HCT116 (cell line): ENCODE results near the gene OGG1. TPM values are rescaled to one million over a fixed set of nuclear protein-coding genes. Genes with fewer than 3 reads are reported as not detected.

ENCODE experiments used
- ATAC-seq: fragments of 200-7000 bp; cut with Tn5 transposase; 2 replicates; pipeline ENCODE4 v1.9.1; 2020; ENCODE audit warnings: mild to moderate bottlenecking, moderate library complexity
- BruUV-seq: library from RNA; stranded (reverse); fragments of 400-500 nt; replicated peaks from 2 replicates; lab custom pipeline; 2021; lab: Mats Ljungman, UMichigan
- CTCF ChIA-PET: fragments of 300-600 bp; sonication (Branson Sonifier 250); formaldehyde crosslinking; loops from one replicate; lab custom pipeline; 2021; ENCODE audit warnings: antibody characterized with exemption; lab: Charles Lee
- POLR2A ChIA-PET: fragments of 300-600, 350-600 bp; sonication (Branson Sonifier 250); formaldehyde crosslinking; loops from one replicate; lab custom pipeline; 2021; ENCODE audit warnings: antibody characterized with exemption; lab: Charles Lee
- RAD21 ChIA-PET, 2 experiments: fragments of 300-600 bp; sonication (Branson Sonifier 250); formaldehyde crosslinking; loops; one replicate each; lab custom pipeline; 2023; ENCODE audit warnings: low total read pairs in 2 of 2; ENCODE audit not compliant: uncharacterized antibody in 2 of 2, unreplicated experiment in 2 of 2, low non-redundant PET in 1 of 2; lab: Charles Lee
- DNase-seq: peaks from one replicate; pipeline ENCODE4 v3.0.0-alpha.2; 2010; ENCODE audit warnings: low read depth, low spot score
- H2AFZ ChIP-seq: fragments of 200-600 bp; shearing (Covaris generic), sonication (generic); 2 replicates; pipeline ENCODE4 v1.6.1; 2017; ENCODE audit warnings: low read depth, mixed run types, mixed read lengths, antibody characterized with exemption, low read length; ENCODE audit not compliant: poor library complexity, severe bottlenecking
- H3K27ac ChIP-seq: 2 replicates; pipeline ENCODE4 v1.5.1; 2012; ENCODE audit warnings: low read depth, low read length
- H3K27me3 ChIP-seq: fragments of 200-600 bp; sonication (generic); 2 replicates; pipeline ENCODE4 v1.6.1; 2016; ENCODE audit warnings: mixed run types, low read length, mixed read lengths; ENCODE audit not compliant: insufficient read depth
- H3K36me3 ChIP-seq, 2 experiments: fragments of 200-500 bp in 1 of 2; fragments of 200-600 bp in 1 of 2; sonication (Bioruptor generic) in 1 of 2; sonication (generic) in 1 of 2; 2 replicates each; pipeline versions ENCODE4 v1.5.1 to v1.6.1; 2014 to 2016; ENCODE audit warnings: low read length in 2 of 2, inconsistent platforms in 1 of 2, mixed read lengths in 1 of 2, mixed run types in 1 of 2; ENCODE audit not compliant: insufficient read depth in 2 of 2, control insufficient read depth in 1 of 2
- H3K4me1 ChIP-seq, 2 experiments: fragments of 200-600 bp in 1 of 2; sonication (generic) in 1 of 2; 2 replicates each; pipeline versions ENCODE4 v1.5.1 to v1.6.1; 2012 to 2017; ENCODE audit warnings: low read length in 2 of 2, inconsistent platforms in 1 of 2, mild to moderate bottlenecking in 1 of 2, mixed read lengths in 1 of 2, mixed run types in 1 of 2, moderate library complexity in 1 of 2; ENCODE audit not compliant: insufficient read depth in 2 of 2, control insufficient read depth in 1 of 2
- H3K4me2 ChIP-seq: fragments of 200-600 bp; sonication (generic); 2 replicates; pipeline ENCODE4 v1.6.1; 2017; ENCODE audit warnings: mixed run types, low read length, mixed read lengths
- H3K4me3 ChIP-seq, 2 experiments: fragments of 200-600 bp in 1 of 2; sonication (generic) in 1 of 2; replicated peaks in 1 of 2; 2 replicates each; pipeline ENCODE4 v1.5.1; 2011 to 2016; ENCODE audit warnings: low read length in 2 of 2, control low read depth in 1 of 2, low read depth in 1 of 2, mild to moderate bottlenecking in 1 of 2, mixed read lengths in 1 of 2, mixed run types in 1 of 2
- H3K79me2 ChIP-seq: fragments of 200-600 bp; sonication (generic); 2 replicates; pipeline ENCODE4 v1.6.1; 2017; ENCODE audit warnings: mild to moderate bottlenecking, mixed run types, low read length, moderate library complexity, mixed read lengths; ENCODE audit not compliant: insufficient read depth
- H3K9ac ChIP-seq: fragments of 200-600 bp; sonication (generic); 2 replicates; pipeline ENCODE4 v1.6.1; 2016; ENCODE audit warnings: low read length, mixed read lengths
- H3K9me2 ChIP-seq: fragments of 200-600 bp; sonication (generic), shearing (Covaris generic); 2 replicates; pipeline ENCODE4 v1.6.1; 2017; ENCODE audit warnings: mixed run types, mild to moderate bottlenecking, moderate library complexity; ENCODE audit not compliant: insufficient read depth
- H3K9me3 ChIP-seq, 2 experiments: fragments of 200-500 bp in 1 of 2; fragments of 200-600 bp in 1 of 2; sonication (Bioruptor generic) in 1 of 2; sonication (generic) in 1 of 2; 2 replicates each; pipeline ENCODE4 v1.6.1; 2014 to 2017; ENCODE audit warnings: low read length in 2 of 2, mixed read lengths in 2 of 2, inconsistent platforms in 1 of 2, low read depth in 1 of 2, mild to moderate bottlenecking in 1 of 2, mixed run types in 1 of 2, moderate library complexity in 1 of 2; ENCODE audit not compliant: control insufficient read depth in 1 of 2, insufficient read depth in 1 of 2
- H4K20me1 ChIP-seq: fragments of 200-600 bp; sonication (generic), shearing (Covaris generic); 2 replicates; pipeline ENCODE4 v1.6.1; 2017; ENCODE audit warnings: mixed run types, mild to moderate bottlenecking, moderate library complexity; ENCODE audit not compliant: insufficient read depth
- CEBPB ChIP-seq: IDR thresholded peaks from 2 replicates; pipeline ENCODE4 v1.6.1; 2012; ENCODE audit warnings: low read depth
- CTCF ChIP-seq, 3 experiments: fragments of 200-600 bp in 1 of 3; sonication (generic) in 1 of 3; IDR thresholded peaks in 2 of 3; conservative IDR thresholded peaks in 1 of 3; 2 replicates each; pipeline ENCODE4 v1.5.1; 2012 to 2017; ENCODE audit warnings: low read depth in 2 of 3, low read length in 2 of 3, antibody characterized with exemption in 1 of 3, borderline replicate concordance in 1 of 3, control low read depth in 1 of 3, mild to moderate bottlenecking in 1 of 3, mixed read lengths in 1 of 3, mixed run types in 1 of 3, moderate library complexity in 1 of 3; ENCODE audit not compliant: insufficient read depth in 1 of 3
- ELF1 ChIP-seq: IDR thresholded peaks from 2 replicates; pipeline ENCODE4 v1.6.1; 2012; ENCODE audit warnings: low read depth, borderline replicate concordance
- FOSL1 ChIP-seq: IDR thresholded peaks from 2 replicates; pipeline ENCODE4 v1.6.1; 2012; ENCODE audit warnings: low read depth
- YY1 ChIP-seq: IDR thresholded peaks from 2 replicates; pipeline ENCODE4 v1.6.1; 2011; ENCODE audit warnings: low read length, low read depth, moderate library complexity, mild to moderate bottlenecking; ENCODE audit not compliant: insufficient replicate concordance; ENCODE audit errors: extremely low read depth
- ZFX ChIP-seq: fragments of 450-650 bp; IDR thresholded peaks from 2 replicates; pipeline ENCODE4 v1.6.1; 2017
- intact Hi-C: fragments of 100-400 bp; cut with micrococcal nuclease; formaldehyde crosslinking; loops from 2 replicates; pipeline ENCODE4 v1.10.0; 2022
- total RNA-seq: library from RNA; stranded (reverse); gene quantifications from one replicate; pipeline ENCODE4 v1.2.1, GENCODE V29; 2021; ENCODE audit not compliant: unreplicated experiment

The OGG1 gene
- total RNA-seq, 1 experiment from 2014 or later, result 16.3 TPM

GRCh38 chr3:9732080-9732739 lies 17.5 kb upstream of the OGG1 start:
- DNase-seq (no peak), ATAC-seq (no peak; the same call in 1 of the 2 replicates)
- Histone ChIP-seq H3K9me2 (no peaks in the 10 kb centered on the region), H3K36me3 (peaks cover 20 to 32% of the 10 kb centered on the region in 2 experiments), H3K9ac (peak overlapping the region; percentile 97), H3K4me1 (peaks cover 19 to 33% of the 10 kb centered on the region in 2 experiments; a peak in 3 of 4 replicates), H3K9me3 (no peaks in the 10 kb centered on the region), H3K27ac (peak overlapping the region; percentile 98), H3K27me3 (no peaks in the 10 kb centered on the region)
- CTCF ChIA-PET, result interaction anchor here (0.8 kb wide), 1 partner anchor 16 kb away, joined by 3 read pairs; no protein-coding TSS in a partner anchor
- no peak for TF ChIP-seq CTCF (IDR thresholded peaks at IDR 0.05 in 2 of 3, conservative IDR thresholded peaks at IDR 0.05 in 1 of 3; ENCODE audit: borderline replicate concordance in 1 of 3, insufficient read depth in 1 of 3, low read depth in 2 of 3, low read length in 2 of 3)
- 0 out of 2 replicates have a peak, but pooled peaks have one; percentile 58 for TF ChIP-seq ZFX
- no peak for TF ChIP-seq FOSL1
- no peak for TF ChIP-seq CEBPB
- no peak for TF ChIP-seq YY1
- TF ChIP-seq ELF1, result no peak
- TF ChIP-seq, all 23 proteins: peak for 1
- no TSS peak for BruUV-seq
- Histone ChIP-seq H4K20me1 (peaks cover 4% of the 10 kb centered on the region; the same call in 1 of the 2 replicates), H3K79me2 (peaks cover 55% of the 10 kb centered on the region), H3K4me2 (peak overlapping the region; percentile 84), H3K4me3 (peak overlapping the region; percentile 95), H2AFZ (no peak overlapping the region)
- intact Hi-C loops, result loop anchor here (10.0 kb wide), 1 partner anchor 377 kb away; no protein-coding TSS in a partner anchor
- POLR2A ChIA-PET, result interaction anchor here (0.9 to 2.9 kb wide), 2 partner anchors 17 to 460 kb away, joined by 3 to 9 read pairs; partner anchors contain the start of gene OGG1
- RAD21 ChIA-PET, result interaction anchor here in 1 of 2 experiments (1.1 kb wide), 1 partner anchor 16 kb away, joined by 4 read pairs; no protein-coding TSS in a partner anchor
